Activated CD4-positive, alpha-beta memory T cell treated with anti-CD3 and anti-CD28 coated beads, Interleukin-2, amount 10 ng/mL, durations not matched to agents 7 days and 5 days (primary cell): ENCODE measurements around the gene PKP4. TPM values are rescaled to one million over a fixed set of nuclear protein-coding genes. Genes with fewer than 3 reads are reported as not detected.

Experiments
- CTCF ChIA-PET: fragments of 350-600 bp; sonication (Branson Sonifier 250); formaldehyde crosslinking; loops from one replicate; lab custom pipeline; 2021; ENCODE audit warnings: antibody characterized with exemption, inconsistent platforms; lab: Charles Lee
- POLR2A ChIA-PET: fragments of 350-600 bp; sonication (Branson Sonifier 250); formaldehyde crosslinking; loops from one replicate; lab custom pipeline; 2021; ENCODE audit warnings: antibody characterized with exemption; lab: Charles Lee
- DNase-seq: peaks from one replicate; pipeline ENCODE4 v3.0.0-alpha.2; 2020
- H3K27ac Mint-ChIP-seq: one replicate; pipeline ENCODE4 v1.8.0; 2021; ENCODE audit warnings: mild to moderate bottlenecking, mixed read lengths
- H3K27me3 Mint-ChIP-seq: one replicate; pipeline ENCODE4 v1.8.0; 2021; ENCODE audit warnings: mixed read lengths
- H3K36me3 Mint-ChIP-seq: one replicate; pipeline ENCODE4 v1.8.0; 2021; ENCODE audit warnings: low read depth, mixed read lengths
- H3K4me1 Mint-ChIP-seq: one replicate; pipeline ENCODE4 v1.8.0; 2021; ENCODE audit warnings: mixed read lengths
- H3K4me3 Mint-ChIP-seq: one replicate; pipeline ENCODE4 v1.8.0; 2021; ENCODE audit warnings: mild to moderate bottlenecking, mixed read lengths
- H3K9me3 Mint-ChIP-seq: one replicate; pipeline ENCODE4 v1.8.0; 2021; ENCODE audit warnings: mixed read lengths
- total RNA-seq, 2 experiments: library from RNA; stranded (reverse); gene quantifications; one replicate each; pipeline ENCODE4 v1.2.3, GENCODE V29; 2021

Gene PKP4
- total RNA-seq, 2 experiments from 2014 or later = 33.8 to 34.1 TPM

DNA sequence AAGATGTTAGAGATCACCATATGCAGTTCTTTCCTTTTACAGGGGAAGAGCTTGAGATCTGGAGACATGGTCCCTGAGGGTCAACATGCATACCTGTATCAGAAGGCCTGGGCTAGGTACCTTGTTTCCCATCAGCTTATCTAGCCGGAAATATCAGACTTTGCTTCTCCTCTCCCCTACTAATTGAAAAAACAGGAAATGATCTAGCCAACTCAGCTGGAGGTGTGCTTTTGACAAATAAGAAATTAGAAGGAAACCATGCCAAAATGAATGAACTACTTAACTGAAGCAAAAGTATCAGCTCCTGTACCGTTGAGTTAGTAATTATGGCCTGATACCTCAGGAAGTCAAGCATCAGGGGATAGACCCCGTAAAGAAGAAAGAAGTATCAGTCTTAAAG, 20.4 kb downstream of the PKP4 start:
- DNase-seq = no peak
- H3K4me3 Mint-ChIP-seq = no peak overlapping the region

DNA sequence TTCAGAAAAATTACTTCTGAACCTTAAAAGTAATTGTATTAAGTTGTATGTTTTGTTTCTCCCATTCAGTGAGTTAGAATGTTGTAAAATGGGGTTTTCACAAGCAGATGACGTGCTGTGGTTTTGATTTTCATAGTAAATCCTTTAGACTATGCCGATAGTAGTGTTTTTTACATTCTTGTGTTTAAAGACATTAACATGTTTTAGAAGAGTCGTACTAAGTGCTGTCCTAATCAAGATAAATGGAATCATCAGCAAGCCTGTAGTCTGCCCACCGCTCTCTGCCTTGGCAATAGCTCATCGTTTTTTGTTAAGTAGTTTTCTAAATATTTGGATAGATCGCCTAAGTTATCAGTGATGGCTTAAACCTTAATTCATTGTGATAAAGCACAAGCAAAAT, 21.5 kb downstream of the PKP4 start:
- ChIA-PET POLR2A (interaction anchor here (0.9 kb wide), 1 partner anchor 22 kb away, joined by 3 read pairs; the partner anchor contains the start of genes CCDC148 and PKP4), CTCF (no interaction called here)
- no peaks in the 10 kb centered on the region for H3K9me3 Mint-ChIP-seq
- peaks cover 3% of the 10 kb centered on the region for H3K36me3 Mint-ChIP-seq
- no peaks in the 10 kb centered on the region for H3K27me3 Mint-ChIP-seq
- H3K4me1 Mint-ChIP-seq = peaks cover 13% of the 10 kb centered on the region
- no peak overlapping the region for H3K27ac Mint-ChIP-seq
- no peak for DNase-seq
- no peak overlapping the region for H3K4me3 Mint-ChIP-seq

More for the DNA sequence above, 20.4 kb downstream of the PKP4 start:
- ChIA-PET POLR2A (no interaction called here), CTCF (interaction anchor here (0.8 to 1.9 kb wide), 2 partner anchors 14 to 19 kb away, joined by 3 to 4 read pairs; no protein-coding TSS in a partner anchor)
- no peaks in the 10 kb centered on the region for H3K27me3 Mint-ChIP-seq
- peaks cover 13% of the 10 kb centered on the region for H3K4me1 Mint-ChIP-seq
- no peak overlapping the region for H3K27ac Mint-ChIP-seq
- peaks cover 7% of the 10 kb centered on the region for H3K36me3 Mint-ChIP-seq
- no peaks in the 10 kb centered on the region for H3K9me3 Mint-ChIP-seq

DNA sequence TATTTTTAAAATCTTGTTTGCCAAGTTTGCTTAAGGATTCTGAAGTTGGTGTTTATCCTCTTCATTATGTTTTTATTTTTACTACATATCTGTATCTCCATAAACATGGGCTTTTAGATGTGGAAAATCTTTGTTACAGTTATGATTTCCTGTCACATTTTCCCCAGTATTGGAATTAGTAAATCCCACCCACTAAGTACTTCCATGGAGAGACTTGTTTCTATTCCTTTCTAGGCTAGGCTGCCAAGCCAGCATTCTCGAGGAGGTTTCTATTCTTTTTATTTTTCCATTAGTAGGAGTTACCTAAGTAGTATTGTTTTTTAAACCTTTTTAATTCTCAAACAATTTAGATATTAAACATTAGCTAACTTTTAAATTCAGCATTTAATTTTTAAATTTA, 22.1 kb downstream of the PKP4 start:
- ChIA-PET POLR2A (no interaction called here), CTCF (no interaction called here)
- H3K27me3 Mint-ChIP-seq = no peaks in the 10 kb centered on the region

GRCh38 chr2:158481116-158481515, 24.4 kb downstream of the PKP4 start:
- Mint-ChIP-seq H3K27me3 (no peaks in the 10 kb centered on the region), H3K4me3 (no peak overlapping the region), H3K9me3 (no peaks in the 10 kb centered on the region), H3K27ac (no peak overlapping the region), H3K4me1 (peaks cover 17% of the 10 kb centered on the region), H3K36me3 (peaks cover 3% of the 10 kb centered on the region)
- DNase-seq = no peak
- POLR2A ChIA-PET = interaction anchor here (0.6 kb wide), 1 partner anchor 1257 kb away, joined by 4 read pairs; no protein-coding TSS in a partner anchor
- CTCF ChIA-PET = no interaction called here

More for the DNA sequence above, 22.1 kb downstream of the PKP4 start:
- peaks cover 13% of the 10 kb centered on the region for H3K4me1 Mint-ChIP-seq
- no peaks in the 10 kb centered on the region for H3K9me3 Mint-ChIP-seq
- no peak overlapping the region for H3K4me3 Mint-ChIP-seq
- no peak for DNase-seq
- no peak overlapping the region for H3K27ac Mint-ChIP-seq
- H3K36me3 Mint-ChIP-seq = peaks cover 3% of the 10 kb centered on the region

- no peaks in the 10 kb centered on the region for H3K9me3 Mint-ChIP-seq
- H3K4me3 Mint-ChIP-seq = no peak overlapping the region
- no peak overlapping the region for H3K27ac Mint-ChIP-seq
- H3K27me3 Mint-ChIP-seq = no peaks in the 10 kb centered on the region
- peaks cover 3% of the 10 kb centered on the region for H3K36me3 Mint-ChIP-seq
- ChIA-PET CTCF (no interaction called here), POLR2A (no interaction called here)
- peaks cover 12% of the 10 kb centered on the region for H3K4me1 Mint-ChIP-seq
- DNase-seq = no peak
These were observed 25.8 kb downstream of the PKP4 start for GRCh38 chr2:158482594-158482993.

DNA sequence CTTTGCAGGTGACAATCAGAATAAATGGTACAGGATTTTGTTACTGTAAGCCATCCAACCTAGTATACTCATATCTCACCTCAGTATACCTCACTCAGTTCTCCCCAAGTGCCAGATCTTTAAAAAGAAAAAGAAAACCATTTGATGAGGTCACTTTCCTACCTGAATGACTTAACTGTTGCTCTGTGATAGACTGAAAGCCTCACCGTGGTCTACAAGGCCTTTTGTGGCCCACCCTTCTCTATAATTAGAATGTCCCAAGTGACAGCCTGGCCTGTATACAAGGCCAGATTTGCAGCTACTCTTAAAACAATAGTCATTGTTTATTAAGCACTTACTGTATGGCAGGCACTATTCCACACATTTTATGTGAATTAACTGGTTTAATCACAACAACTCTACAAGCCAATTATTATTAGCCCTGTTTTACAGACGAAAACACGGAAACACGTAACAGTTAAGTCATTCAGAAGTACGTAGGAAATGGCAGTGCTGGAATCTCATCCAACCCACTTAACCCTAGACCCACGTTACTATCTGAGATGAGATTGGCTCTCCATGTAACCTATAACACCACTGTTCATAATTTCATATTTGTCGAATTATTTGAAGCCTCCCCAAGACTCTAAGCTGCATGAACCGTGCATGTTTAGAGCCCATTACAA, 28.3 kb downstream of the PKP4 start:
- DNase-seq = no peak
- ChIA-PET CTCF (no interaction called here), POLR2A (no interaction called here)
- H3K27me3 Mint-ChIP-seq = no peaks in the 10 kb centered on the region
- peaks cover 7% of the 10 kb centered on the region for H3K4me1 Mint-ChIP-seq
- peaks cover 3% of the 10 kb centered on the region for H3K36me3 Mint-ChIP-seq
- no peak overlapping the region for H3K27ac Mint-ChIP-seq
- H3K9me3 Mint-ChIP-seq = no peaks in the 10 kb centered on the region
- H3K4me3 Mint-ChIP-seq = no peak overlapping the region

- no peaks in the 10 kb centered on the region for H3K9me3 Mint-ChIP-seq
- H3K4me3 Mint-ChIP-seq = no peak overlapping the region
- no peak for DNase-seq
- no peak overlapping the region for H3K27ac Mint-ChIP-seq
- H3K36me3 Mint-ChIP-seq = no peaks in the 10 kb centered on the region
- CTCF ChIA-PET = no interaction called here
- H3K27me3 Mint-ChIP-seq = no peaks in the 10 kb centered on the region
- peaks cover 7% of the 10 kb centered on the region for H3K4me1 Mint-ChIP-seq
- POLR2A ChIA-PET = no interaction called here
These were observed 29.6 kb downstream of the PKP4 start for GRCh38 chr2:158486150-158486969.

DNA sequence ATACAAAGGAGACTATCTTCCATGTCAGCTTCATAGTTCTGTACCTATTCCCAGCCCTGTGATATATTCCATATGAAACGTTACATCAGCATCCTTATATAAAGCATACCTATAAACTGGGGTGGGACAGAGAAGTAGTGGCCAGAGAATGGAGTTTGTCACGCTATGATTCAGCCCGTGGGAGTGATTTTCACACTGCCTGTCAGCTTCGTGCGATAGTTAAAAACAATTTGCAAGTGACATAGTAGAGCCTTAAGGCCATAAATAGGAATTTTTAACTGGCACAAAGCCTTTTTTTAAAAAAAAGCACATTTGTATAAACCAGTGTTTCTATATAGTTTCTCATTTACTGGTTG, 30.2 kb downstream of the PKP4 start:
- DNase-seq = no peak
- Mint-ChIP-seq H3K4me3 (no peak overlapping the region), H3K27ac (no peak overlapping the region), H3K27me3 (no peaks in the 10 kb centered on the region), H3K4me1 (peaks cover 7% of the 10 kb centered on the region), H3K36me3 (no peaks in the 10 kb centered on the region), H3K9me3 (no peaks in the 10 kb centered on the region)
- CTCF ChIA-PET = no interaction called here
- POLR2A ChIA-PET = no interaction called here

GRCh38 chr2:158487419-158487818, 30.7 kb downstream of the PKP4 start:
- Mint-ChIP-seq H3K9me3 (no peaks in the 10 kb centered on the region), H3K4me1 (peaks cover 7% of the 10 kb centered on the region), H3K4me3 (no peak overlapping the region), H3K27ac (no peak overlapping the region), H3K36me3 (no peaks in the 10 kb centered on the region), H3K27me3 (no peaks in the 10 kb centered on the region)
- ChIA-PET POLR2A (no interaction called here), CTCF (no interaction called here)
- DNase-seq = no peak

DNA sequence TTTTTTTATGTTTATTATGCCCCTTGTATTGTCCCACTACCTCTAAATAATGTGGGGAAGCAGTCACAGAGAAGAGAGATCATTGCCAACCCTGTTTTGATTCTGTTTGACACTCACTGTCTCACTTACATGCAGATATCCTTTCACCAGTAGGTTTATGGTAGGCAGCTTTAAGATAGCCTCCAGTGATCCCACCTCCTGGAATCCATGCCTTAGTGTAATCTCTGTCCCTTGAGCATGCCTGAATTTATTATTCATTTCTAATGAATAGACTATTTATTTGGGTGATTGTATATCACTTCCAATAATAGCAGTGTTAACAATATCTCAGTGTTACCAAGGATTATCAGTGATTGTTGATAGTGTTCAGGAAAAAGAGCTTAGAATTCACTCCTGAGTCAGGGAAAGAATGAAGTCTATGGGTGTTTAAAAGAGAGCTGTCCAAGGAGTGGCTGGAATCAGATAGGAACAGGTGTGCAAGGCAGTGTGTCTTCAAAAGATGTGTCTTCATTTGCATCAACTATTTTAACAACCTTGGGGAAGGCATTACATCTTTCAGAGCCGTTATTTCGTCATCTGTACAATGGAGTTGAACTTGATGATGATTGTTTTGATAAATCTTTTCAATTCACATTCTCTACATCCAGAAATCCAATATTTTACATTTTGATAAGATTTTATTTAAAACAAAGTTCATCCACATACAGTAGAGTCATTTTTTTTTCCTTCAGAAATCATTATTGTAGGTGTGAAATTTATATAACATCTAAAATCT, 31.9 kb downstream of the PKP4 start:
- POLR2A ChIA-PET = no interaction called here
- H3K27me3 Mint-ChIP-seq = no peaks in the 10 kb centered on the region
- no peaks in the 10 kb centered on the region for H3K36me3 Mint-ChIP-seq
- DNase-seq = no peak
- H3K9me3 Mint-ChIP-seq = no peaks in the 10 kb centered on the region
- no peak overlapping the region for H3K27ac Mint-ChIP-seq
- no peak overlapping the region for H3K4me3 Mint-ChIP-seq
- H3K4me1 Mint-ChIP-seq = peaks cover 7% of the 10 kb centered on the region
- CTCF ChIA-PET = interaction anchor here (0.7 kb wide), 1 partner anchor 13 kb away, joined by 3 read pairs; no protein-coding TSS in a partner anchor

DNA sequence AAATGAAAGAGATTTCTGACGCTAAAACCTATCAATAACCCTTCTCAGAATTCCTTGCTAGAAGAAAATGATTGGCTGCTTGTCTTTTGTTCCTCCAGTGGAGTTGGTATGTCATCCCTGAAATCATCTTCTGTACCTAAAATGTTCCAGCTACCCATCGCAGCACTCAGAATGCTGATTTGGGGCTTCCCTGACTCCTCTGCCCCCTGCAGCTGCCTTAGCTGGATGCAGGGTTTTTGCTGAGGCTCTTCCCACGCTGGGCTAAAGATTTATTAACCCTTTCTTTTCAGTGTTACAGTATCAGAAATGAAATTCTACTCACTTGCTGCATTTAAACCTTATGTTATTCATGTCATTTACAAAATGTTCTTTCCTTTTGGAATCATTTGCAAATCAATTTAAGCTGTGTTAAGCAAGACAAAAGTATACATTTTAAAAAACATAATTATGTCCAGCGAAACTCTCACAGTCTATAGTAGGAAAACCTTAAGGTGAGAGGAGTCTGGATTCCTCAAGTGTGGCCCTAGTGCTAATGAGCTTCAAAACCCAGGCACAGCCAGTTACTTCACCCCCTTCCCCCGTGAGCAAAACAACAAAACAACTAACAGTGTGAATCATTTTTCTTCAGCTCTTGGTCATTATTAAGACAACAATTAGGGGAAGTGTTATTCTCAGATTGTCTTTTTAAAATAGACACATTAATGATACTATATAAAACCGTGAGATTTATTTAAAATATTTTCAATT, 32.8 kb downstream of the PKP4 start:
- POLR2A ChIA-PET = no interaction called here
- H3K36me3 Mint-ChIP-seq = no peaks in the 10 kb centered on the region
- H3K27ac Mint-ChIP-seq = no peak overlapping the region
- H3K27me3 Mint-ChIP-seq = no peaks in the 10 kb centered on the region
- CTCF ChIA-PET = no interaction called here
- peaks cover 6% of the 10 kb centered on the region for H3K4me1 Mint-ChIP-seq
- DNase-seq = no peak
- H3K4me3 Mint-ChIP-seq = no peak overlapping the region
- no peaks in the 10 kb centered on the region for H3K9me3 Mint-ChIP-seq

DNA sequence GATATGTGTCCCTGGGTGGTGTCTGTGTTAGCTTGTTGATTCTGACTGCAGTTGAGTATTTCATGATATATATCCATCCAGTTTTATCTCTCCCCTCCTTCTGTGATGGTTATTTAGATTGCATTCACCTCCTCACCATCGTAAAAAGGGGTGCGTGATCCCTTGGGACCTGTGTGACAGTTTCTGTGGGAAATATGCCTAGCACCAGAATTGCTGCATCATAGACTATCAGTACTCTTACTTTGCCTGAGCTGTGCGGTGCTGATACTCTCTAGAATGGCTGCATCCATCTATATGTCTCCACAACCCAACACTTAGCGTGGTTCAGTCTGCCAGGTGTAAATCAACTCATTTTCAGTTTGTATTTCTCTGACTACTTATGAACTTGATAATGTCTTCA, 34.3 kb downstream of the PKP4 start:
- H3K36me3 Mint-ChIP-seq = no peaks in the 10 kb centered on the region
- POLR2A ChIA-PET = no interaction called here
- CTCF ChIA-PET = no interaction called here
- no peak overlapping the region for H3K4me3 Mint-ChIP-seq
- H3K27me3 Mint-ChIP-seq = no peaks in the 10 kb centered on the region
- no peaks in the 10 kb centered on the region for H3K9me3 Mint-ChIP-seq
- H3K27ac Mint-ChIP-seq = no peak overlapping the region
- no peak for DNase-seq
- peaks cover 3% of the 10 kb centered on the region for H3K4me1 Mint-ChIP-seq
